ENCODE results near the gene OTOGL. TPM values are rescaled to one million over a fixed set of nuclear protein-coding genes. Genes with fewer than 3 reads are reported as not detected.

Gene OTOGL
- total RNA-seq, 2 experiments from 2014 or later, result not detected

GRCh38 chr12:80175307-80175930 lies 76.1 kb downstream of the OTOGL start:
- peak; percentile 13 for DNase-seq
- Mint-ChIP-seq H3K9me3 (no peaks in the 10 kb centered on the region), H3K27ac (no peak overlapping the region), H3K27me3 (ENCODE audit: low read depth) (no peaks in the 10 kb centered on the region), H3K4me3 (no peak overlapping the region), H3K4me1 (ENCODE audit: low read depth) (no peaks in the 10 kb centered on the region), H3K36me3 (ENCODE audit: low read depth) (no peaks in the 10 kb centered on the region)
- intact Hi-C loops (cut with micrococcal nuclease), result no loop called here
- CTCF ChIA-PET, result interaction anchor here (0.5 kb wide), 1 partner anchor 14 kb away, joined by 3 read pairs; no protein-coding TSS in a partner anchor

GRCh38 chr12:80176706-80177105 lies 77.4 kb downstream of the OTOGL start:
- Mint-ChIP-seq H3K27me3 (ENCODE audit: low read depth) (no peaks in the 10 kb centered on the region), H3K9me3 (no peaks in the 10 kb centered on the region), H3K27ac (no peak overlapping the region), H3K4me1 (ENCODE audit: low read depth) (no peaks in the 10 kb centered on the region), H3K36me3 (ENCODE audit: low read depth) (no peaks in the 10 kb centered on the region), H3K4me3 (no peak overlapping the region)
- no peak for DNase-seq
- intact Hi-C loops (cut with micrococcal nuclease), result no loop called here
- CTCF ChIA-PET, result interaction anchor here (1.6 kb wide), 1 partner anchor 10 kb away, joined by 3 read pairs; no protein-coding TSS in a partner anchor

GRCh38 chr12:80178846-80179245 lies 79.5 kb downstream of the OTOGL start:
- H3K27ac Mint-ChIP-seq, result no peak overlapping the region
- no peak for DNase-seq
- intact Hi-C loops (cut with micrococcal nuclease), result no loop called here
- CTCF ChIA-PET, result interaction anchor here (0.8 kb wide), 1 partner anchor 9 kb away, joined by 3 read pairs; no protein-coding TSS in a partner anchor
- no peak overlapping the region for H3K4me3 Mint-ChIP-seq
- no peaks in the 10 kb centered on the region for H3K9me3 Mint-ChIP-seq
- H3K36me3 Mint-ChIP-seq (ENCODE audit: low read depth), result no peaks in the 10 kb centered on the region
- H3K27me3 Mint-ChIP-seq (ENCODE audit: low read depth), result no peaks in the 10 kb centered on the region
- H3K4me1 Mint-ChIP-seq (ENCODE audit: low read depth), result no peaks in the 10 kb centered on the region

GRCh38 chr12:80183939-80184338 lies 84.6 kb downstream of the OTOGL start:
- intact Hi-C loops (cut with micrococcal nuclease), result no loop called here
- H3K27me3 Mint-ChIP-seq (ENCODE audit: low read depth), result no peaks in the 10 kb centered on the region
- H3K36me3 Mint-ChIP-seq (ENCODE audit: low read depth), result no peaks in the 10 kb centered on the region
- H3K27ac Mint-ChIP-seq, result no peak overlapping the region
- CTCF ChIA-PET, result no interaction called here
- no peak overlapping the region for H3K4me3 Mint-ChIP-seq
- H3K4me1 Mint-ChIP-seq (ENCODE audit: low read depth), result no peaks in the 10 kb centered on the region
- no peaks in the 10 kb centered on the region for H3K9me3 Mint-ChIP-seq
- no peak for DNase-seq

GRCh38 chr12:80184926-80185325 lies 85.6 kb downstream of the OTOGL start:
- DNase-seq, result no peak
- H3K27ac Mint-ChIP-seq, result no peak overlapping the region

GRCh38 chr12:80186727-80187217 lies 87.4 kb downstream of the OTOGL start:
- Mint-ChIP-seq H3K27me3 (ENCODE audit: low read depth) (no peaks in the 10 kb centered on the region), H3K36me3 (ENCODE audit: low read depth) (no peaks in the 10 kb centered on the region), H3K9me3 (no peaks in the 10 kb centered on the region), H3K4me1 (ENCODE audit: low read depth) (no peaks in the 10 kb centered on the region), H3K27ac (no peak overlapping the region), H3K4me3 (no peak overlapping the region)
- CTCF ChIA-PET, result interaction anchor here (0.6 to 1.3 kb wide), 13 partner anchors 8 to 454 kb away, joined by 3 to 5 read pairs (median 3); no protein-coding TSS in a partner anchor
- DNase-seq, result peak; percentile 50
- intact Hi-C loops (cut with micrococcal nuclease), result loop anchor here (1.0 to 5.0 kb wide), 7 partner anchors 134 to 778 kb away; partner anchors contain the start of gene PPP1R12A

More at GRCh38 chr12:80184926-80185325, 85.6 kb downstream of the OTOGL start:
- H3K36me3 Mint-ChIP-seq (ENCODE audit: low read depth), result no peaks in the 10 kb centered on the region
- no peak overlapping the region for H3K4me3 Mint-ChIP-seq
- intact Hi-C loops (cut with micrococcal nuclease), result loop anchor here (1.0 to 5.0 kb wide), 2 partner anchors 448 to 494 kb away; no protein-coding TSS in a partner anchor
- H3K27me3 Mint-ChIP-seq (ENCODE audit: low read depth), result no peaks in the 10 kb centered on the region
- H3K4me1 Mint-ChIP-seq (ENCODE audit: low read depth), result no peaks in the 10 kb centered on the region
- CTCF ChIA-PET, result no interaction called here
- no peaks in the 10 kb centered on the region for H3K9me3 Mint-ChIP-seq

- intact Hi-C loops (cut with micrococcal nuclease), result loop anchor here (2.0 to 5.0 kb wide), 3 partner anchors 450 to 779 kb away; no protein-coding TSS in a partner anchor
- H3K36me3 Mint-ChIP-seq (ENCODE audit: low read depth), result no peaks in the 10 kb centered on the region
- peak; percentile 7 for DNase-seq
Measured at GRCh38 chr12:80187660-80188090, 88.3 kb downstream of the OTOGL start.

GRCh38 chr12:80188576-80188975 lies 89.2 kb downstream of the OTOGL start:
- H3K9me3 Mint-ChIP-seq, result no peaks in the 10 kb centered on the region
- no peak overlapping the region for H3K27ac Mint-ChIP-seq
- H3K4me3 Mint-ChIP-seq, result no peak overlapping the region
- DNase-seq, result no peak
- H3K36me3 Mint-ChIP-seq (ENCODE audit: low read depth), result no peaks in the 10 kb centered on the region
- intact Hi-C loops (cut with micrococcal nuclease), result loop anchor here (5.0 kb wide), 1 partner anchor 451 kb away; no protein-coding TSS in a partner anchor
- CTCF ChIA-PET, result interaction anchor here (0.6 kb wide), 1 partner anchor 11 kb away, joined by 3 read pairs; no protein-coding TSS in a partner anchor
- no peaks in the 10 kb centered on the region for H3K4me1 Mint-ChIP-seq (ENCODE audit: low read depth)
- H3K27me3 Mint-ChIP-seq (ENCODE audit: low read depth), result no peaks in the 10 kb centered on the region

More at GRCh38 chr12:80187660-80188090, 88.3 kb downstream of the OTOGL start:
- no peaks in the 10 kb centered on the region for H3K4me1 Mint-ChIP-seq (ENCODE audit: low read depth)
- H3K9me3 Mint-ChIP-seq, result no peaks in the 10 kb centered on the region
- H3K4me3 Mint-ChIP-seq, result no peak overlapping the region
- H3K27me3 Mint-ChIP-seq (ENCODE audit: low read depth), result no peaks in the 10 kb centered on the region
- CTCF ChIA-PET, result interaction anchor here (0.6 to 1.3 kb wide), 10 partner anchors 9 to 370 kb away, joined by 3 to 4 read pairs (median 3); no protein-coding TSS in a partner anchor
- H3K27ac Mint-ChIP-seq, result no peak overlapping the region

- H3K27me3 Mint-ChIP-seq (ENCODE audit: low read depth), result no peaks in the 10 kb centered on the region
- H3K36me3 Mint-ChIP-seq (ENCODE audit: low read depth), result no peaks in the 10 kb centered on the region
- no peak overlapping the region for H3K4me3 Mint-ChIP-seq
- H3K27ac Mint-ChIP-seq, result no peak overlapping the region
- no peaks in the 10 kb centered on the region for H3K4me1 Mint-ChIP-seq (ENCODE audit: low read depth)
- CTCF ChIA-PET, result interaction anchor here (1.8 kb wide), 1 partner anchor 11 kb away, joined by 4 read pairs; no protein-coding TSS in a partner anchor
- DNase-seq, result no peak
- intact Hi-C loops (cut with micrococcal nuclease), result loop anchor here (5.0 kb wide), 1 partner anchor 452 kb away; no protein-coding TSS in a partner anchor
- no peaks in the 10 kb centered on the region for H3K9me3 Mint-ChIP-seq
Measured at GRCh38 chr12:80189241-80189640, 89.9 kb downstream of the OTOGL start.

- Mint-ChIP-seq H3K27ac (no peak overlapping the region), H3K9me3 (no peaks in the 10 kb centered on the region), H3K4me1 (ENCODE audit: low read depth) (no peaks in the 10 kb centered on the region), H3K4me3 (no peak overlapping the region), H3K36me3 (ENCODE audit: low read depth) (no peaks in the 10 kb centered on the region), H3K27me3 (ENCODE audit: low read depth) (no peaks in the 10 kb centered on the region)
- intact Hi-C loops (cut with micrococcal nuclease), result loop anchor here (5.0 kb wide), 1 partner anchor 572 kb away; no protein-coding TSS in a partner anchor
- no peak for DNase-seq
- CTCF ChIA-PET, result interaction anchor here (0.7 to 1.8 kb wide), 2 partner anchors 11 to 15 kb away, joined by 3 to 4 read pairs; no protein-coding TSS in a partner anchor
Measured at GRCh38 chr12:80190001-80190400, 90.7 kb downstream of the OTOGL start.

GRCh38 chr12:80192087-80192486 lies 92.8 kb downstream of the OTOGL start:
- H3K27ac Mint-ChIP-seq, result no peak overlapping the region
- no peaks in the 10 kb centered on the region for H3K27me3 Mint-ChIP-seq (ENCODE audit: low read depth)
- H3K9me3 Mint-ChIP-seq, result no peaks in the 10 kb centered on the region
- no peak overlapping the region for H3K4me3 Mint-ChIP-seq
- DNase-seq, result no peak
- H3K36me3 Mint-ChIP-seq (ENCODE audit: low read depth), result no peaks in the 10 kb centered on the region
- intact Hi-C loops (cut with micrococcal nuclease), result loop anchor here (5.0 kb wide), 1 partner anchor 570 kb away; no protein-coding TSS in a partner anchor
- no peaks in the 10 kb centered on the region for H3K4me1 Mint-ChIP-seq (ENCODE audit: low read depth)
- CTCF ChIA-PET, result no interaction called here

- no peak overlapping the region for H3K4me3 Mint-ChIP-seq
- intact Hi-C loops (cut with micrococcal nuclease), result loop anchor here (1.0 to 5.0 kb wide), 2 partner anchors 76 to 568 kb away; no protein-coding TSS in a partner anchor
- no peak for DNase-seq
- no peak overlapping the region for H3K27ac Mint-ChIP-seq
- H3K27me3 Mint-ChIP-seq (ENCODE audit: low read depth), result no peaks in the 10 kb centered on the region
- no peaks in the 10 kb centered on the region for H3K4me1 Mint-ChIP-seq (ENCODE audit: low read depth)
- H3K36me3 Mint-ChIP-seq (ENCODE audit: low read depth), result no peaks in the 10 kb centered on the region
- H3K9me3 Mint-ChIP-seq, result no peaks in the 10 kb centered on the region
- CTCF ChIA-PET, result no interaction called here
Measured at GRCh38 chr12:80193865-80194264, 94.5 kb downstream of the OTOGL start.
